ENCODE results near the gene CFC1B. TPM values are rescaled to one million over a fixed set of nuclear protein-coding genes. Genes with fewer than 3 reads are reported as not detected.
"Not testable (repeated sequence)": the region's sequence is repeated elsewhere in the genome, so short reads cannot be mapped to it uniquely, and the experiment has no call there.

The CFC1B gene
- total and polyA plus RNA-seq, 9 of the 15 experiments (the other 6 are each of a cell fraction or from before 2014, with no cell fraction given): not detected

DNA sequence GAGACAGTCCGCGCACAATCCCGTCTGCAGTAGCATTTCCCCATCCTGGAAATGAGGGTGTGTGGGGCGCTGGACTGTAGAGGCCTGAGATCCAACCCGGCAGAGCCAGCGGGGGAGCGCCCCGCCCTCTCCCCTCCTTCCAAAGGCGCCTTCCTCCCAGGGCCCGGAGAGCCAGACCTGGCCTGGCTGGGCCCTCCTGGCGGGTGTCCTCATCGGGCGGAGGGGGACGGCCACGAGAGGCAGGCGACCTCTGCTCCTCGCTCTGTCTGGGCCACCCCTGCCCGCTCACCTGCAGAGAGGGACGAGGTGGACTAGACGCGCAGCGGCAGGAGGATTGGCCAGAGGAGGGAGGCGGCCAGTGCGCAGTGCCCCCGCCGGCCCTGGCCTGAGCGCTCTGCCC is 28.5 kb downstream of the CFC1B start:
- H3K4me2 ChIP-seq (ENCODE audit: insufficient read depth, low read length); CTCF ChIA-PET (ENCODE audit: low intra/inter-chr PET ratio); H2AFZ ChIP-seq (ENCODE audit: low read depth, low read length); DNase-seq (ENCODE audit: extremely low read depth in 1 of 4, low spot score in 3 of 4); FAIRE-seq; H3K9me1 ChIP-seq (ENCODE audit: control insufficient read depth, insufficient read depth, low read length); H3K9ac ChIP-seq (ENCODE audit: insufficient read depth in 1 of 2, low read depth in 2 of 2, low read length in 2 of 2); BruUV-seq (replicated peaks); H3K4me3 ChIP-seq; POLR2A ChIA-PET; H3K27ac ChIP-seq (ENCODE audit: extremely low read depth, low read depth, low read length); H3K4me1 ChIP-seq (replicated peaks in 1 of 2; ENCODE audit: control insufficient read depth in 2 of 2, insufficient read depth in 2 of 2, low read length in 2 of 2); H3K27me3 ChIP-seq (ENCODE audit: control insufficient read depth in 2 of 2, insufficient read depth in 2 of 2, low read length in 2 of 2); H3K9me3 ChIP-seq (replicated peaks; ENCODE audit: control insufficient read depth, insufficient read depth, low read depth, low read length); ATAC-seq; H3K36me3 ChIP-seq (ENCODE audit: control insufficient read depth, insufficient read depth, low read length); in situ Hi-C loops (cut with MboI); H4K20me1 ChIP-seq (replicated peaks; ENCODE audit: control insufficient read depth, insufficient read depth, low read length); H3K79me2 ChIP-seq (ENCODE audit: control insufficient read depth, insufficient read depth, low read length); intact Hi-C loops (cut with micrococcal nuclease): not testable (repeated sequence)
- no CpG with 5 or more reads among the region's 27 CpGs for WGBS (ENCODE audit: insufficient coverage, low coverage, missing lambda C conversion rate)

GRCh38 chr2:130554178-130554577 is 33.2 kb downstream of the CFC1B start:
- CTCF ChIA-PET (ENCODE audit: low intra/inter-chr PET ratio); intact Hi-C loops (cut with micrococcal nuclease); H3K36me3 ChIP-seq (ENCODE audit: control insufficient read depth, insufficient read depth, low read length); H3K27ac ChIP-seq (ENCODE audit: extremely low read depth, low read depth, low read length); H2AFZ ChIP-seq (ENCODE audit: low read depth, low read length); FAIRE-seq; H4K20me1 ChIP-seq (replicated peaks; ENCODE audit: control insufficient read depth, insufficient read depth, low read length); in situ Hi-C loops (cut with MboI); BruUV-seq (replicated peaks); ATAC-seq; H3K4me3 ChIP-seq; H3K9me1 ChIP-seq (ENCODE audit: control insufficient read depth, insufficient read depth, low read length); H3K4me1 ChIP-seq (replicated peaks in 1 of 2; ENCODE audit: control insufficient read depth in 2 of 2, insufficient read depth in 2 of 2, low read length in 2 of 2); H3K9me3 ChIP-seq (replicated peaks; ENCODE audit: control insufficient read depth, insufficient read depth, low read depth, low read length); H3K27me3 ChIP-seq (ENCODE audit: control insufficient read depth in 2 of 2, insufficient read depth in 2 of 2, low read length in 2 of 2); H3K79me2 ChIP-seq (ENCODE audit: control insufficient read depth, insufficient read depth, low read length); POLR2A ChIA-PET; H3K4me2 ChIP-seq (ENCODE audit: insufficient read depth, low read length); DNase-seq (ENCODE audit: extremely low read depth in 1 of 4, low spot score in 3 of 4); H3K9ac ChIP-seq (ENCODE audit: insufficient read depth in 1 of 2, low read depth in 2 of 2, low read length in 2 of 2): not testable (repeated sequence)
- no CpG with 5 or more reads among the region's 4 CpGs for WGBS (ENCODE audit: insufficient coverage, low coverage, missing lambda C conversion rate)

DNA sequence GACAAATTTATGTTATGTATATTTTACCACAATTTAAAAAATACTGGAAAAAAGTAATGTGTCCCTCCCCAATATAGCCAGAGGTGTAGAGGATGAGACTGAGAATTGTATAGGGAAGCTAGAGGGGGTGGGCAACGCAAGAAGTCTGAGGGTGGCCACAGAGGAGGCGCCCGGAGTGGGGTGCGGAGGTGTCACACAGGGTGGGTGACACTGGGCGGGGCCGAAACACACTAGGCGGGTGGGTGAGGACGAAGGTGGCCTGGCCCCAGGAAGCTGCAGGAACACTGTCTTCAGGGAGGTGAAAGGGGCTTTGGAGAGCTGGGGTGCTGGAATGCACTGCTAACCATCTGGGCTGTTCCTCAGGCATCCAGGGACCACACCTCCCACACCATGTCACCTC is 35.4 kb downstream of the CFC1B start:
- WGBS (ENCODE audit: insufficient coverage, low coverage, missing lambda C conversion rate): no CpG with 5 or more reads among the region's 8 CpGs
- H3K4me2 ChIP-seq (ENCODE audit: insufficient read depth, low read length); H3K9me3 ChIP-seq (replicated peaks; ENCODE audit: control insufficient read depth, insufficient read depth, low read depth, low read length); ATAC-seq; CTCF ChIA-PET (ENCODE audit: low intra/inter-chr PET ratio); H3K27ac ChIP-seq (ENCODE audit: extremely low read depth, low read depth, low read length); BruUV-seq (replicated peaks); H3K4me3 ChIP-seq; intact Hi-C loops (cut with micrococcal nuclease); H3K36me3 ChIP-seq (ENCODE audit: control insufficient read depth, insufficient read depth, low read length); POLR2A ChIA-PET; FAIRE-seq; H3K9me1 ChIP-seq (ENCODE audit: control insufficient read depth, insufficient read depth, low read length); H2AFZ ChIP-seq (ENCODE audit: low read depth, low read length); H3K79me2 ChIP-seq (ENCODE audit: control insufficient read depth, insufficient read depth, low read length); H4K20me1 ChIP-seq (replicated peaks; ENCODE audit: control insufficient read depth, insufficient read depth, low read length); H3K4me1 ChIP-seq (replicated peaks in 1 of 2; ENCODE audit: control insufficient read depth in 2 of 2, insufficient read depth in 2 of 2, low read length in 2 of 2); in situ Hi-C loops (cut with MboI); DNase-seq (ENCODE audit: extremely low read depth in 1 of 4, low spot score in 3 of 4); H3K27me3 ChIP-seq (ENCODE audit: control insufficient read depth in 2 of 2, insufficient read depth in 2 of 2, low read length in 2 of 2); H3K9ac ChIP-seq (ENCODE audit: insufficient read depth in 1 of 2, low read depth in 2 of 2, low read length in 2 of 2): not testable (repeated sequence)

DNA sequence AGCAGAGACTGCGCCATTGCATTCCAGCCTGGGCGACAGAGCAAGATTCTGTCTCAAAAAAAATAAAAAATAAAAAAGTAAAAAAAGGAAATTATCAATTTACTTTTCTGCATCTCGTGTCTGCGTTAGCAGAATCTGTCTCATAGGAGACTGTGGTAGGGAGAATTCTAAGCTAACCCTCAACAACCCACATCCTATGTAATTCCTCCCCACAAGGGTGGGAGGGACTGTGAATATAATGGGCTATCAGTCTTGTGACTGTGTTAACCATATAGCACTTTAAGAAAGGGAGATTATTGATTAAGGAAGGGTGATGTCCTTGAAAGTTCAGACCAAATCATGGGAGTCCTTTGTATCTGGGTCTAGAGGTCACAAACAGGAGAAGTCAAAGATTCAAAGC is 45.1 kb downstream of the CFC1B start:
- H3K79me2 ChIP-seq (ENCODE audit: control insufficient read depth, insufficient read depth, low read length); H2AFZ ChIP-seq (ENCODE audit: low read depth, low read length); H4K20me1 ChIP-seq (replicated peaks; ENCODE audit: control insufficient read depth, insufficient read depth, low read length); POLR2A ChIA-PET; H3K4me1 ChIP-seq (replicated peaks in 1 of 2; ENCODE audit: control insufficient read depth in 2 of 2, insufficient read depth in 2 of 2, low read length in 2 of 2); ATAC-seq; H3K4me2 ChIP-seq (ENCODE audit: insufficient read depth, low read length); FAIRE-seq; intact Hi-C loops (cut with micrococcal nuclease); BruUV-seq (replicated peaks); H3K4me3 ChIP-seq; in situ Hi-C loops (cut with MboI); H3K27ac ChIP-seq (ENCODE audit: extremely low read depth, low read depth, low read length); H3K27me3 ChIP-seq (ENCODE audit: control insufficient read depth in 2 of 2, insufficient read depth in 2 of 2, low read length in 2 of 2); H3K9ac ChIP-seq (ENCODE audit: insufficient read depth in 1 of 2, low read depth in 2 of 2, low read length in 2 of 2); H3K9me1 ChIP-seq (ENCODE audit: control insufficient read depth, insufficient read depth, low read length); CTCF ChIA-PET (ENCODE audit: low intra/inter-chr PET ratio); DNase-seq (ENCODE audit: extremely low read depth in 1 of 4, low spot score in 3 of 4); H3K9me3 ChIP-seq (replicated peaks; ENCODE audit: control insufficient read depth, insufficient read depth, low read depth, low read length); H3K36me3 ChIP-seq (ENCODE audit: control insufficient read depth, insufficient read depth, low read length): not testable (repeated sequence)
- no CpG with 5 or more reads among the region's 4 CpGs for WGBS (ENCODE audit: insufficient coverage, low coverage, missing lambda C conversion rate)

Data from K562 (cell line).